ENCODE results near the gene COTL1.

Gene COTL1

GRCh38 chr16:84654238-84654637 is 36.4 kb upstream of the COTL1 start:
- Histone ChIP-seq H3K36me3 (ENCODE audit: control insufficient read depth in 1 of 2, insufficient read depth in 2 of 2, low read depth in 1 of 2, low read length in 2 of 2) (peaks cover 45 to 64% of the 10 kb centered on the region in 2 experiments), H2AFZ (ENCODE audit: low read depth, low read length) (no peak overlapping the region), H3K18ac (ENCODE audit: low read depth in 1 of 2, low read length in 2 of 2) (no peak overlapping the region), H3K79me1 (replicated peaks; ENCODE audit: low read length, poor library complexity, severe bottlenecking) (peaks cover 32% of the 10 kb centered on the region), H3K4ac (ENCODE audit: low read depth in 1 of 2, low read length in 2 of 2) (no peak overlapping the region), H2AK5ac (ENCODE audit: low read length, severe bottlenecking) (no peak overlapping the region), H4K8ac (ENCODE audit: low read length) (no peak overlapping the region), H2BK120ac (ENCODE audit: low read depth, low read length) (no peak overlapping the region), H3K27ac (ENCODE audit: low read length, poor library complexity, severe bottlenecking) (no peak overlapping the region), H3K23ac (ENCODE audit: low read length in 2 of 2) (no peak overlapping the region), H3K27me3 (ENCODE audit: control insufficient read depth in 1 of 2, insufficient read depth in 1 of 2, low read length in 2 of 2) (no peaks in the 10 kb centered on the region), H3K9me3 (ENCODE audit: control insufficient read depth, low read length) (no peaks in the 10 kb centered on the region), H2BK15ac (ENCODE audit: low read depth, poor library complexity, severe bottlenecking) (no peak overlapping the region), H3K9ac (ENCODE audit: low read length) (no peak overlapping the region), H2BK5ac (ENCODE audit: low read depth, low read length, poor library complexity, severe bottlenecking) (no peak overlapping the region), H3K14ac (ENCODE audit: low read length in 2 of 2) (no peak overlapping the region), H3K4me1 (ENCODE audit: control insufficient read depth, insufficient read depth, low read depth, low read length) (peaks cover 11% of the 10 kb centered on the region), H2BK12ac (ENCODE audit: low read length in 2 of 2) (no peak overlapping the region), H3K4me2 (ENCODE audit: low read length, poor library complexity, severe bottlenecking) (no peak overlapping the region), H4K91ac (ENCODE audit: low read length) (no peak overlapping the region), H3K4me3 (ENCODE audit: insufficient read depth in 1 of 2, low read depth in 1 of 2, low read length in 2 of 2) (no peak overlapping the region)
- no peak for DNase-seq
- 93% methylated on average over 3 of the region's 3 CpGs for WGBS

GRCh38 chr16:84652566-84652965 is 34.7 kb upstream of the COTL1 start:
- 98% methylated on average over 7 of the region's 7 CpGs for WGBS
- Histone ChIP-seq H3K27me3 (ENCODE audit: control insufficient read depth in 1 of 2, insufficient read depth in 1 of 2, low read length in 2 of 2) (no peaks in the 10 kb centered on the region), H3K79me1 (replicated peaks; ENCODE audit: low read length, poor library complexity, severe bottlenecking) (peaks cover 26% of the 10 kb centered on the region), H2AK5ac (ENCODE audit: low read length, severe bottlenecking) (no peak overlapping the region), H4K91ac (ENCODE audit: low read length) (no peak overlapping the region), H2BK12ac (ENCODE audit: low read length in 2 of 2) (no peak overlapping the region), H2AFZ (ENCODE audit: low read depth, low read length) (no peak overlapping the region), H3K4me2 (ENCODE audit: low read length, poor library complexity, severe bottlenecking) (no peak overlapping the region), H3K4me3 (ENCODE audit: insufficient read depth in 1 of 2, low read depth in 1 of 2, low read length in 2 of 2) (no peak overlapping the region), H3K27ac (ENCODE audit: low read length, poor library complexity, severe bottlenecking) (no peak overlapping the region), H3K9me3 (ENCODE audit: control insufficient read depth, low read length) (no peaks in the 10 kb centered on the region), H2BK5ac (ENCODE audit: low read depth, low read length, poor library complexity, severe bottlenecking) (no peak overlapping the region), H3K9ac (ENCODE audit: low read length) (no peak overlapping the region), H3K4me1 (ENCODE audit: control insufficient read depth, insufficient read depth, low read depth, low read length) (peaks cover 18% of the 10 kb centered on the region), H3K18ac (ENCODE audit: low read depth in 1 of 2, low read length in 2 of 2) (no peak overlapping the region), H2BK120ac (ENCODE audit: low read depth, low read length) (no peak overlapping the region), H4K8ac (ENCODE audit: low read length) (no peak overlapping the region), H3K36me3 (ENCODE audit: control insufficient read depth in 1 of 2, insufficient read depth in 2 of 2, low read depth in 1 of 2, low read length in 2 of 2) (peaks cover 29 to 47% of the 10 kb centered on the region in 2 experiments), H3K14ac (ENCODE audit: low read length in 2 of 2) (no peak overlapping the region), H3K23ac (ENCODE audit: low read length in 2 of 2) (no peak overlapping the region), H2BK15ac (ENCODE audit: low read depth, poor library complexity, severe bottlenecking) (no peak overlapping the region), H3K4ac (ENCODE audit: low read depth in 1 of 2, low read length in 2 of 2) (no peak overlapping the region)
- DNase-seq: no peak

GRCh38 chr16:84650062-84650991 is 32.4 kb upstream of the COTL1 start:
- Histone ChIP-seq H3K18ac (ENCODE audit: low read depth in 1 of 2, low read length in 2 of 2) (no peak overlapping the region), H2BK15ac (ENCODE audit: low read depth, poor library complexity, severe bottlenecking) (no peak overlapping the region), H2AFZ (ENCODE audit: low read depth, low read length) (no peak overlapping the region), H4K91ac (ENCODE audit: low read length) (no peak overlapping the region), H2AK5ac (ENCODE audit: low read length, severe bottlenecking) (peak overlapping the region; percentile 94), H3K4me1 (ENCODE audit: control insufficient read depth, insufficient read depth, low read depth, low read length) (peaks cover 21% of the 10 kb centered on the region), H3K23ac (ENCODE audit: low read length in 2 of 2) (no peak overlapping the region), H3K27ac (ENCODE audit: low read length, poor library complexity, severe bottlenecking) (peak overlapping the region; percentile 78), H3K9ac (ENCODE audit: low read length) (peak overlapping the region; percentile 3), H3K36me3 (ENCODE audit: control insufficient read depth in 1 of 2, insufficient read depth in 2 of 2, low read depth in 1 of 2, low read length in 2 of 2) (peaks cover 18 to 37% of the 10 kb centered on the region in 2 experiments), H3K4me2 (ENCODE audit: low read length, poor library complexity, severe bottlenecking) (peak overlapping the region; percentile 27), H2BK120ac (ENCODE audit: low read depth, low read length) (no peak overlapping the region), H4K8ac (ENCODE audit: low read length) (no peak overlapping the region), H2BK12ac (ENCODE audit: low read length in 2 of 2) (no peak overlapping the region), H3K14ac (ENCODE audit: low read length in 2 of 2) (no peak overlapping the region), H3K27me3 (ENCODE audit: control insufficient read depth in 1 of 2, insufficient read depth in 1 of 2, low read length in 2 of 2) (no peaks in the 10 kb centered on the region), H3K4ac (ENCODE audit: low read depth in 1 of 2, low read length in 2 of 2) (no peak overlapping the region), H3K9me3 (ENCODE audit: control insufficient read depth, low read length) (no peaks in the 10 kb centered on the region), H3K4me3 (ENCODE audit: insufficient read depth in 1 of 2, low read depth in 1 of 2, low read length in 2 of 2) (peak overlapping the region in 1 of 2 experiments; percentile 55), H3K79me1 (replicated peaks; ENCODE audit: low read length, poor library complexity, severe bottlenecking) (peaks cover 15% of the 10 kb centered on the region), H2BK5ac (ENCODE audit: low read depth, low read length, poor library complexity, severe bottlenecking) (peak overlapping the region; percentile 81)
- 85% methylated on average over 16 of the region's 20 CpGs for WGBS
- peak; percentile 52 for DNase-seq

- peak overlapping the region; percentile 61 for H3K27ac ChIP-seq (ENCODE audit: low read length, poor library complexity, severe bottlenecking)
- no peaks in the 10 kb centered on the region for H3K9me3 ChIP-seq (ENCODE audit: control insufficient read depth, low read length)
- peaks cover 13% of the 10 kb centered on the region for H3K79me1 ChIP-seq (replicated peaks; ENCODE audit: low read length, poor library complexity, severe bottlenecking)
- H3K23ac ChIP-seq (ENCODE audit: low read length in 2 of 2): no peak overlapping the region
- no peaks in the 10 kb centered on the region for H3K27me3 ChIP-seq (ENCODE audit: control insufficient read depth in 1 of 2, insufficient read depth in 1 of 2, low read length in 2 of 2)
- H3K4me1 ChIP-seq (ENCODE audit: control insufficient read depth, insufficient read depth, low read depth, low read length): peaks cover 24% of the 10 kb centered on the region
- no peak overlapping the region for H3K4ac ChIP-seq (ENCODE audit: low read depth in 1 of 2, low read length in 2 of 2)
- H3K4me3 ChIP-seq (ENCODE audit: insufficient read depth in 1 of 2, low read depth in 1 of 2, low read length in 2 of 2): peak overlapping the region; percentile 88 to 91
- peak overlapping the region; percentile 21 for H2AK5ac ChIP-seq (ENCODE audit: low read length, severe bottlenecking)
- DNase-seq: no peak
- H3K18ac ChIP-seq (ENCODE audit: low read depth in 1 of 2, low read length in 2 of 2): peak overlapping the region in 1 of 2 experiments; percentile 86
- no peak overlapping the region for H2AFZ ChIP-seq (ENCODE audit: low read depth, low read length)
- peaks cover 15 to 33% of the 10 kb centered on the region in 2 experiments for H3K36me3 ChIP-seq (ENCODE audit: control insufficient read depth in 1 of 2, insufficient read depth in 2 of 2, low read depth in 1 of 2, low read length in 2 of 2)
- H4K91ac ChIP-seq (ENCODE audit: low read length): no peak overlapping the region
- H2BK15ac ChIP-seq (ENCODE audit: low read depth, poor library complexity, severe bottlenecking): no peak overlapping the region
- H2BK12ac ChIP-seq (ENCODE audit: low read length in 2 of 2): peak overlapping the region in 1 of 2 experiments; percentile 70
- H2BK5ac ChIP-seq (ENCODE audit: low read depth, low read length, poor library complexity, severe bottlenecking): no peak overlapping the region
- H3K4me2 ChIP-seq (ENCODE audit: low read length, poor library complexity, severe bottlenecking): peak overlapping the region; percentile 92
- no peak overlapping the region for H4K8ac ChIP-seq (ENCODE audit: low read length)
- H3K9ac ChIP-seq (ENCODE audit: low read length): peak overlapping the region; percentile 86
- H2BK120ac ChIP-seq (ENCODE audit: low read depth, low read length): no peak overlapping the region
- 82% methylated on average over 11 of the region's 11 CpGs for WGBS
- peak overlapping the region in 1 of 2 experiments; percentile 42 for H3K14ac ChIP-seq (ENCODE audit: low read length in 2 of 2)
These were observed 31.6 kb upstream of the COTL1 start for GRCh38 chr16:84649511-84649861.

Measured in mesenchymal stem cell (in vitro differentiated cells and primary cell).